Measurements from ENCODE around the gene MICU1.

GRCh38 chr10:72654720-72655119, 28.8 kb upstream of the MICU1 start:
- TF ChIP-seq CTCF (IDR thresholded peaks at IDR 0.05) (no peak), POLR2A (IDR thresholded peaks at IDR 0.05) (no peak)
